Mesendoderm (in vitro differentiated cells): ENCODE results near the gene PTPRZ1.

ENCODE experiments used
- DNase-seq: peaks from one replicate; pipeline ENCODE4 v3.0.0; 2013
- H2AK5ac ChIP-seq: 2 replicates; pipeline ENCODE4 v1.6.1; 2013; ENCODE audit warnings: low read length, inconsistent platforms
- H2BK120ac ChIP-seq: 2 replicates; pipeline ENCODE4 v1.6.1; 2013; ENCODE audit warnings: low read depth, mild to moderate bottlenecking, low read length, moderate library complexity, mixed read lengths
- H2BK15ac ChIP-seq: replicated peaks from 2 replicates; pipeline ENCODE4 v1.6.1; 2013; ENCODE audit warnings: low read depth, mild to moderate bottlenecking, moderate library complexity
- H2BK5ac ChIP-seq: 2 replicates; pipeline ENCODE4 v1.6.1; 2013; ENCODE audit warnings: low read length, inconsistent platforms
- H3K18ac ChIP-seq: 2 replicates; pipeline ENCODE4 v1.6.1; 2013; ENCODE audit warnings: mild to moderate bottlenecking, low read length, mixed read lengths
- H3K23ac ChIP-seq: one replicate; pipeline ENCODE4 v1.6.1; 2013; ENCODE audit warnings: low read length
- H3K27ac ChIP-seq: 2 replicates; pipeline ENCODE4 v1.5.1; 2013; ENCODE audit warnings: low read depth, mild to moderate bottlenecking, inconsistent platforms, low read length, moderate library complexity
- H3K27me3 ChIP-seq: 2 replicates; pipeline ENCODE4 v1.6.1; 2013; ENCODE audit warnings: low read length, control low read depth, mild to moderate bottlenecking, inconsistent platforms; ENCODE audit not compliant: insufficient read depth, poor library complexity
- H3K36me3 ChIP-seq: 2 replicates; pipeline ENCODE4 v1.6.1; 2013; ENCODE audit warnings: low read length, inconsistent platforms; ENCODE audit not compliant: control insufficient read depth, insufficient read depth
- H3K4ac ChIP-seq: one replicate; pipeline ENCODE4 v1.6.1; 2013; ENCODE audit warnings: low read depth, mild to moderate bottlenecking, low read length, moderate library complexity
- H3K4me1 ChIP-seq: 2 replicates; pipeline ENCODE4 v1.6.1; 2013; ENCODE audit warnings: low read depth, low read length, inconsistent platforms; ENCODE audit not compliant: control insufficient read depth
- H3K4me2 ChIP-seq: 2 replicates; pipeline ENCODE4 v1.6.1; 2013; ENCODE audit warnings: low read length
- H3K4me3 ChIP-seq: 2 replicates; pipeline ENCODE4 v1.5.1; 2013; ENCODE audit warnings: mild to moderate bottlenecking, low read length
- H3K56ac ChIP-seq: one replicate; pipeline ENCODE4 v1.6.1; 2013; ENCODE audit warnings: low read length
- H3K79me1 ChIP-seq: 2 replicates; pipeline ENCODE4 v1.6.1; 2013; ENCODE audit warnings: low read length, inconsistent platforms
- H3K79me2 ChIP-seq: 2 replicates; pipeline ENCODE4 v1.6.1; 2013; ENCODE audit warnings: mild to moderate bottlenecking, low read length; ENCODE audit not compliant: control insufficient read depth, insufficient read depth
- H3K9ac ChIP-seq: 2 replicates; pipeline ENCODE4 v1.6.1; 2013; ENCODE audit warnings: low read length, inconsistent platforms
- H4K5ac ChIP-seq: one replicate; pipeline ENCODE4 v1.6.1; 2013; ENCODE audit warnings: low read length
- H4K8ac ChIP-seq: one replicate; pipeline ENCODE4 v1.6.1; 2013; ENCODE audit warnings: low read depth, mild to moderate bottlenecking, control low read depth, low read length, moderate library complexity
- WGBS: extraction: QIAGEN DNeasy Blood & Tissue Kit; methylation state at CpG from one replicate; pipeline ENCODE4 v1.1.7; 2013; ENCODE audit warnings: low lambda C conversion rate, missing lambda C conversion rate; ENCODE audit not compliant: insufficient coverage; ENCODE audit errors: extremely low coverage; 5-methylcytosine and 5-hydroxymethylcytosine counted together

PTPRZ1 gene

GRCh38 chr7:121879544-121879943 lies 6.6 kb downstream of the PTPRZ1 start:
- Histone ChIP-seq H3K36me3 (no peaks in the 10 kb centered on the region), H3K79me1 (no peaks in the 10 kb centered on the region), H3K79me2 (peaks cover 28% of the 10 kb centered on the region), H4K8ac (no peak overlapping the region), H2BK15ac (no peak overlapping the region), H4K5ac (no peak overlapping the region), H3K23ac (no peak overlapping the region), H3K9ac (no peak overlapping the region), H3K4ac (no peak overlapping the region), H3K18ac (no peak overlapping the region), H2BK5ac (no peak overlapping the region), H2AK5ac (no peak overlapping the region), H3K4me3 (no peak overlapping the region), H3K27ac (no peak overlapping the region), H2BK120ac (no peak overlapping the region), H3K4me1 (no peaks in the 10 kb centered on the region), H3K27me3 (no peaks in the 10 kb centered on the region), H3K4me2 (no peak overlapping the region), H3K56ac (no peak overlapping the region)
- no peak for DNase-seq
- no CpG with 5 or more reads among the region's 1 CpG for WGBS

DNA sequence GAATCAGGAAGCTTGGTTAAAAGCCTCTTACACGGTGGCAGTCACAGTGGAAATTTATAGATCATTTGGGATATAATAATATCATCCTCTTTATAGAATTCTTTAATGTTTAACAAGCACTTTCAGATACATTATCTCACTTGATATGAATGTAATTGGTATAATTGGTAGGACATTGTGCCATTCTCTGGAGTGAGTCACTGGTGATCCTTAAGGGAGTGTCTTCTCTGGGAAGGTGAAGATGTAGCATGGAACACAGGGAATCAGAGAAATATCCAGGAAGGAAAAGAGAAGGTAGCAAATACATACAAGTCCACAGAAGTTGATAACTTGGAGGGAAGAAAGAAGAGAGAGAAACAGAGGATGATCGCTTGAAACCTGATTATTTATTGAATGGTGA lies 9.8 kb downstream of the PTPRZ1 start:
- Histone ChIP-seq H2BK120ac (no peak overlapping the region), H3K36me3 (no peaks in the 10 kb centered on the region), H3K56ac (no peak overlapping the region), H3K4me3 (no peak overlapping the region), H3K79me1 (no peaks in the 10 kb centered on the region), H3K27ac (no peak overlapping the region), H2AK5ac (no peak overlapping the region), H2BK15ac (no peak overlapping the region), H3K18ac (no peak overlapping the region), H3K27me3 (no peaks in the 10 kb centered on the region), H3K4me1 (no peaks in the 10 kb centered on the region), H2BK5ac (no peak overlapping the region), H3K9ac (no peak overlapping the region), H3K79me2 (peaks cover 25% of the 10 kb centered on the region), H3K4ac (no peak overlapping the region), H3K23ac (no peak overlapping the region), H4K8ac (no peak overlapping the region), H3K4me2 (no peak overlapping the region), H4K5ac (no peak overlapping the region)
- no CpG with 5 or more reads among the region's 2 CpGs for WGBS
- DNase-seq = no peak

DNA sequence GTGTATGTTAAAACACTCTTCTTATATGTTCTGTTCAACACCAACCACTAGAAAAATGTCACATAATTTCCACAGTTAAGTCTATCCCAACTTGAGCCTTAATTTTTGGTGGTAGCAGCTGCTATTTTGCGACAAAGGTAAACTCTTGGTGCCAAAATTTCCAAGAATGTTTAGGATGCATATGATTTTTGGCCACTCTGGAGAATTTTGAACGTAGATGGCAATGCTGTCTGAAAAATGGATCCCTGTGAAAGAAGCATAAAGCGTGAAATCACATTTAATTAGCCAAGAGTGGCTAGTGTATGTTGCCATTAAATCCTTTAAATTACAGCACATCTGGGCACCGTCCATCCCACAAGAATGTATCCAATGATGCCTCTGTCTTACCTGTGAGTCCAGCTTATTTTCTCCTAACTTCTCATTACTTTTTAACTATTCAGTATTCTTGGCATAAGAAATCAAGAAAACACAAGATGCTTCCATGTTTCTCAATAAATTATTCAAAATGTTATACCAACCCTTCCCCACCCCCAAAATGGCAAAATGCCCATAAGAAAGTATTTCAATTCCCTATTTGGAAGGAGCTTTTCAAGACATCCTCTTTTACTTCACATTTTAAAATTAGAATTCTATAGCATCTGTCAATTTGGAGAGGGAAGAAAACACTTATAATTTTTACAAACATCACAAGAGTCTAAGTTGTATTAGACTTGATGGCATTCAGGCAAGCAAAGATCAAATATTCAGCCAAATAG lies 12.4 kb downstream of the PTPRZ1 start:
- no peak overlapping the region for H2BK15ac ChIP-seq
- no CpG with 5 or more reads among the region's 4 CpGs for WGBS

DNA sequence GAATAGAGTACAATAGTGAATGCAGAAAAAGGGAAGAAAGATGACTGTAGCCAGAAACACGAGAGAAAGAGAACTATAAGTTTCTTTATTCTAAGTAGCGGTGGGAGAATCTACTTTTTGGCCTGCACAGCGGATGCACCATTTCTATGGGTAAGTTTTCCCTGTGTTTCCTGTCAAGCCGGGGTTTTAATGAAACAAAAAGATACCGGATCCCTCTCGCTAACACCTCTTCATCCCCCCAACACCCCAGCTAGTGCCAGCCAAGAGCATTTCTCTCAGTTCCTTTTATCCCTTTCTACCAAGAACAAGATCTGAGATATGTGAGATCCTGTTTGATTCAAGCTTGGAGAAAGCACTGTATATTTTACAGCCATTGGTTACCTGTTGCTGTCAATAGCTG lies 14.7 kb downstream of the PTPRZ1 start:
- Histone ChIP-seq H3K4me3 (no peak overlapping the region), H3K18ac (no peak overlapping the region), H2BK15ac (no peak overlapping the region), H3K23ac (no peak overlapping the region), H3K56ac (no peak overlapping the region), H3K36me3 (no peaks in the 10 kb centered on the region), H4K8ac (no peak overlapping the region), H3K9ac (no peak overlapping the region), H3K4ac (no peak overlapping the region), H3K4me1 (no peaks in the 10 kb centered on the region), H3K79me2 (peaks cover 5% of the 10 kb centered on the region), H2AK5ac (no peak overlapping the region), H3K4me2 (no peak overlapping the region), H2BK5ac (no peak overlapping the region), H3K27ac (no peak overlapping the region), H4K5ac (no peak overlapping the region), H2BK120ac (no peak overlapping the region), H3K79me1 (no peaks in the 10 kb centered on the region), H3K27me3 (no peaks in the 10 kb centered on the region)
- DNase-seq = no peak
- no CpG with 5 or more reads among the region's 6 CpGs for WGBS

More for the DNA sequence above, 12.4 kb downstream of the PTPRZ1 start:
- Histone ChIP-seq H2BK120ac (no peak overlapping the region), H4K5ac (no peak overlapping the region), H3K56ac (no peak overlapping the region), H4K8ac (no peak overlapping the region), H2AK5ac (no peak overlapping the region), H3K27me3 (no peaks in the 10 kb centered on the region), H3K4ac (no peak overlapping the region), H3K4me1 (no peaks in the 10 kb centered on the region), H3K9ac (no peak overlapping the region), H3K36me3 (no peaks in the 10 kb centered on the region), H3K79me2 (peaks cover 16% of the 10 kb centered on the region), H3K18ac (no peak overlapping the region), H3K27ac (no peak overlapping the region), H3K4me2 (no peak overlapping the region), H3K4me3 (no peak overlapping the region), H3K23ac (no peak overlapping the region), H3K79me1 (no peaks in the 10 kb centered on the region), H2BK5ac (no peak overlapping the region)
- no peak for DNase-seq

- no peaks in the 10 kb centered on the region for H3K4me1 ChIP-seq
- no peak overlapping the region for H3K4ac ChIP-seq
- H3K27ac ChIP-seq = no peak overlapping the region
- H2BK15ac ChIP-seq = no peak overlapping the region
- H3K4me2 ChIP-seq = no peak overlapping the region
- WGBS = no CpG with 5 or more reads among the region's 2 CpGs
- no peak overlapping the region for H2BK5ac ChIP-seq
- H4K5ac ChIP-seq = no peak overlapping the region
- no peak overlapping the region for H3K4me3 ChIP-seq
- H3K9ac ChIP-seq = no peak overlapping the region
- H3K36me3 ChIP-seq = no peaks in the 10 kb centered on the region
- no peaks in the 10 kb centered on the region for H3K79me1 ChIP-seq
- H4K8ac ChIP-seq = no peak overlapping the region
- H3K79me2 ChIP-seq = peaks cover 8% of the 10 kb centered on the region
- no peak overlapping the region for H2AK5ac ChIP-seq
- H2BK120ac ChIP-seq = no peak overlapping the region
- DNase-seq = no peak
- no peak overlapping the region for H3K23ac ChIP-seq
- H3K18ac ChIP-seq = no peak overlapping the region
- no peaks in the 10 kb centered on the region for H3K27me3 ChIP-seq
- no peak overlapping the region for H3K56ac ChIP-seq
Observed at GRCh38 chr7:121890833-121891232, 17.9 kb downstream of the PTPRZ1 start.

GRCh38 chr7:121891731-121892130 lies 18.8 kb downstream of the PTPRZ1 start:
- Histone ChIP-seq H4K5ac (no peak overlapping the region), H3K4me2 (no peak overlapping the region), H4K8ac (no peak overlapping the region), H3K27ac (no peak overlapping the region), H2AK5ac (no peak overlapping the region), H3K79me1 (no peaks in the 10 kb centered on the region), H2BK5ac (no peak overlapping the region), H3K4ac (no peak overlapping the region), H3K36me3 (no peaks in the 10 kb centered on the region), H3K27me3 (no peaks in the 10 kb centered on the region), H2BK15ac (no peak overlapping the region), H3K9ac (no peak overlapping the region), H3K4me3 (no peak overlapping the region), H3K56ac (no peak overlapping the region), H2BK120ac (no peak overlapping the region), H3K23ac (no peak overlapping the region), H3K4me1 (no peaks in the 10 kb centered on the region), H3K79me2 (peaks cover 8% of the 10 kb centered on the region), H3K18ac (no peak overlapping the region)
- DNase-seq = peak; percentile 27
- no CpG with 5 or more reads among the region's 2 CpGs for WGBS
